Glomerular visceral epithelial cell (primary cell): ENCODE data around the gene FKBP3.
"Not testable (repeated sequence)": the region's sequence is repeated elsewhere in the genome, so short reads cannot be mapped to it uniquely, and the experiment has no call there.

Experiments used
- DNase-seq: peaks from one replicate; pipeline ENCODE4 v3.0.0-alpha.2; 2016; ENCODE audit errors: extremely low spot score

The FKBP3 gene

DNA sequence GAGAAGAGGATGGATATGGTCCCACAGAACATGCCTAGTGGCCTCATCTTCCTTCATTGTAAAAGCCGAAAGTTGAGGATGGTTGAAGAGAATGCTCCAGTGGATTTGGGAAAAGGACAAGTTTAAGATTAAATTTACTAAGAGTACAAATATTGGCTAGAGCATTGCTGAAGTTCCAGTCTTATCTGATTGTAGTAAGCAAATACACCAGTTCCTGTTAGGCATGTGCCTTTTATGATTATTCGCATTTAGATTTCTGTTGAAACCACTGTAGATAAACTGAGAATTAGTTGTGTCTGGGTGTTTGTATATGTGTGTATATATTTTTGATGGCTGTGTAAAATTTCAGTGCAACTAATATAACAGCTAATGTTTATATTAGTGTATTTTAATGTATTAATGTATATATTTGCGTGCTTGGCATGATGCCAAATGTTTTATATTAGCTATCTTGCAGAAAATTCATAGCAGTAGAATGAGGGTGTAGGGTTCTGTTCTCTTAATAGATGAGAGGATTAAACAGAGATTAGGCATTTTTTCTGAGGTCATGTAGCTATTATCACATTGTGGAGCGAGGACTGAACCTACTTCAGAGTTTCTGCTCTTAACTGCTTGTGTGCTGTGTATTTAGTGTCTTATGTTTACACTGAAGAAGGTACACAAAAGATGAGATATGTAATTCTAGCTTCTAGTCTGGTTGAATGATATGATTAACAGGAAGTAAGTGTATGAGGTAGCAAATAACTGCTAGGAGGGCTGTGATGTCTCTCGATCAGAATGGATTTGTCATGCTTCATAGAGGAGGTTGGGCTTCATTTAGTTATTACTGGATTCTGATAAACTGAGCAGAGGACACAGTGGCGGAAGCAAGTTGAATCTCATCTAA, 21.1 kb downstream of the FKBP3 start:
- DNase-seq: no peak

DNA sequence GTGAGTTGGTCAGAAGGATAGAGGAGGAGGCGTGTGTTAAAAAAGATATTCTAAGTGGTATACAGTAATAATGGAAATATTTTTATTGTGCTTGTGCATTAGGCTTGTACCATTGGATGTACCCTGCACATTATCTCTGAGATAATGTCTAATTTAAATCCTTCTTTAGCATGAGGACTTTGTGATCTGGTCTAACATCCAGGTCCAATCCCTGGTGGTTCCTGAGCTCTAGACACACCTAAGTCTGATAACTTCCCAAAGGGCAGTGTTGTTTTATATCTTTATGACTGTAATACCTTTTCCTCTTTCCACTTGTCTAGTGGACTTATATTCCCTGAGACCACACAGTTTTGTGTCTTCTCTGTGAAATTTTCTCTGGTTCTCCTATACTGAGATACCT, 29.7 kb downstream of the FKBP3 start:
- no peak for DNase-seq

DNA sequence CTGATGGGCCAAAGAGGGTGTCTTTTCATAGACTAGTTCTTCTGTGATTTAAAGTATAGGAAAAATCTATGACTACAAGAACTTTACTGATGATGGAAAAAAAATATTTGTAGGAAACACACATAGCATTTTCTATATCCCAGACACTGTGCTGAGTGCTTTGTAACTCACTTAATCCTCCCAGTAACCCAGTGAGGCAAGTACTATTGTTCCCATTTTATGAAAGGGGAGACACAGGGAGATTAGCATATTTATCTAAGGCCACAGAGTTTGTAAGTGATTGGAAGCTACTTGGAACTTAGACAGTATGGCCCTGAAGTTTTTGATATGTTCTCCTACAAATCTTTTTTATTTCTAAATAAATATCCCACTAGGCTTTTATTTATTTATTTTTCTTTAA, 30.5 kb downstream of the FKBP3 start:
- no peak for DNase-seq

DNA sequence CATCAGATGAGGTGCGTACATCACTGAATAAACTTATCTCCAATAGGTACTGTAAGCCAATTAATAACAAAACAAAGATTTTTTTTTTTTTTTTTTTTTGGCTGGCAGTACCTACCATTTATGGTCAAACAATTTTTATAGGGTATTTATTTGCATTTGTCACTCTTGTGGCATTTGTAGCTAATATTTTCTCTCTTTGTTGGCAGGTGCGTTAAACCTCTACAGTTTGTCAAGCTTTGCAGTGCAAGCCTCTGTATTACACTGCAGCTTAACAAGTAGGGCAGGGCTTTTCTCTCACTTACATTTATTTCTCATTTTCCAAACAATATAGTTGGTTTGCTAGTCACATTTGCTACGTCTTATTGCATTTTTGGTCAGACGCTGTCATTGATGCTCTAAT, 38.1 kb downstream of the FKBP3 start:
- DNase-seq: no peak

DNA sequence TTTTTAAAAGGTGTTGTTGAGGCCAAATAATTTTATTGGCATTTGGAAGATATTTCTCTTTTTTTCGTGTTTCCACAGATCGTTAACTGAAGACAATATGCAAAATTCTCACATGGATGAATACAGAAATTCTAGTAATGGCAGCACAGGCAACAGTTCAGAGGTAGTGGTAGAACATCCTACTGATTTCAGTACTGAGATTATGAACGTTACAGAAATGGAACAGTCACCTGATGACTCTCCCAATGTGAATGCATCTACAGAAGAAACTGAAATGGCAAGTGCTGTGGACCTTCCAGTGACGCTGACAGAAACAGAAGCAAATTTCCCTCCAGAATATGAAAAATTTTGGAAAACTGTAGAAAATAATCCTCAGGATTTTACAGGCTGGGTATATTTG, 39.1 kb downstream of the FKBP3 start:
- DNase-seq: no peak

DNA sequence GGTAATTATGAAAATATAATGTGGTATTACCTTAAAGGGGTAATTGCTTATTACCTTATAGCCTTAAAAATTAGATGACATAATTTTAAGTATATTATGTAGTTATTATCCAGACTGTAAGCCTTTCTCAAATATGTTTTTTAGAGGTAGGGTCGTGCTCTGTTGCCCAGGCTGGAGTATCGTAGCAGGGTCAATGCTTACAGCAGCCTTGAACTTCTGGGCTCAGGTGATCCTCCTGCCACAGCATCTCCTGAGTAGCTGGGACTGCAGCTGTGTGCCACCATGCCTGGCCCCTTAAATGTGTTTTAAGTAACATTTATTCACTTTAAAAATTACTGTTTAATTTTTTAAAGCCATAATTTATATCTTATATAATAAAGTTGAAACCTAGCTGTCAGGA, 40.0 kb downstream of the FKBP3 start:
- no peak for DNase-seq

DNA sequence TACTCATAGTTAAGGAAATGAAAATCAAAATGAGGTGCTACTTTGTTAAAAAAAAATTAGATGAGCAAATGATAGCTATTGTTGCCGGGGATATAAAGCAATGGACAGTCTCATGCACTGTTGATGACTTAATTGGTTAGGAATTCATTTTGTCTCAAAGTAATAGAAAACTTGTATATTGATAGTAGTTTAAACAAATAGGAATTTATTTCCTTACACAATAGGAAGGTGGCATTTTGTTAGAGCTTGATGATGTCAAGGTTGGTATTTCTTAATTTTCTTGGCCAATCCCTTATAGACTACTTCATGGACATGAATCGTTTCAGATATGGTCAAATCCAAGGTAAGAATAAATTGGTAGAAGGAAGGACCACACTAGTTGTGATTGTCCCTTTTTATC, 42.6 kb downstream of the FKBP3 start:
- no peak for DNase-seq

DNA sequence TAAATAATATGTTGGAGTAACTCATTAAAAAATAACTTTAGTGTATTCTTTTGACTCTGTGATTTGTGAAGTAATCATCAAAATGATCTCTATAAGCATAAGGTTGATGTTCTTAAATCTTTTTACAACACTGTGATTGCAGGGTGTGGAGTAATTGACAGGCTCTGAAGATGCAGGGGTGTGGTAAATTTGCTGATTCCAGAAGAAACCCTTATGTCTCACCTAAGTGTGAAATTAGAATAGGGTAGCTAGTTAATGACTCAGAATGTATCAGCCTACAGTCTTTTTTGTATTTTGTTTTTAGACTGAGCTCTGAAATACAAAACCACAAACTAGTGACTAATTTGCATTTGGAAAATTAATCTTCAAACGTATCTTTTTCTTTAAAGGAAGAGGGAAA, 44.5 kb downstream of the FKBP3 start:
- DNase-seq: no peak

DNA sequence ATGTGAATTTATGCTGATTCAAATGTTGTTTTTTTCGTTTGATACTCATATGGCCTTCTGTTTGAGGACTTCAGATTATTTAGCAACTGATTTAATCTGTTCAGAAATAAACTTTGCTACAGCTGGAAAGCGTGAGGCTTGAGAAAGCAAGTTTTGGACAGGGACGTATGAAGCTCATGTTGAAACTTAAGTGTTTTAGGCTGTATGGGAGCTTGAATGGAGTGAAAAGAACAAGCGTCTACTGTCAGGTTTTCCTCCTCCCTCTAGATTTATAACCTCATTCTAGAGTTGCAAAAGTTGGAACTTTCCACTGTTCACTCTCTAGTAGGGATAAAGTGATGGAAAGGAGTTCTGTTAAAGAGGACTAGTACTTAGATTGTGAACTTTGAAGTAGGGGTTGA, 49.3 kb downstream of the FKBP3 start:
- peak; percentile 12 for DNase-seq

DNA sequence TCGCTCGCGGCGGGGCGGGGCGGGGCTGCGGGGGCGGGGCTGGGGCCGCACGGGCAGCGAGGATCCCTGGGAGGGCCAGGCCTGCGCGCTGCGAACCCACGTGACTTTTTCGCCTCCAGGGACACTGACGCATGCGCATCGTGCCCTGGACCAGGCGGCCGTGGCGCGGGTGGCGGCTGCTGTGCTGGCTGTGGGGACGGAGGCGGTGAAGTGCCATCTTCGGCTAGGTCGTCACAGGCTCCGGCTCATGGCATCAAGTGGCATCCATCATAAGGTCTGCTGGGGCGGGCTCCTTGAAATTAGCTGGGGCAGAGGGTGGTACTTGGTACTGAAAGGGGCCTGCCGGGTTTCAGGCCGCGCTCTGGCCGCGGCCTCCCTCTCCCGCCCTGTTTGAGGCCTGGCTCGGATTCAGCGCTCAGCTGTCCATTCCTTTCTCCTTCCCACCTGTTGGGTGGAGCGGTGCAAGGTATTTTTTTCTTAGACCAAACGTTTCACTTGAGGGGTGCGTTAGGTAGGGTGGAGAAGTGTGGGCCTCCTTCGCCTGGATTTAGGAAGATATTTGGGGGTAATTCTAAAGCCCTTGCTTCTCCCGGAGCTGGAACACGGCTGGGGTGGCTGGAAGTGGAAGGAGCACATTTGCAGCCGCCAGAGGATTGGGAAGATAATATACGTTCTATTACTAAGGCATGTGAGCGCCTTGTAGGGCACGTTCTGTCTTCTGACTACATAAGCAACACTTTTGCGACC, 50.1 kb downstream of the FKBP3 start, which contains the start of gene PRPF39:
PRPF39 (plus strand) TSS at position 141 of the 747 bp plus-strand sequence. CDS start 11,124 bp downstream, outside the sequence.
- peak; percentile 96 for DNase-seq

DNA sequence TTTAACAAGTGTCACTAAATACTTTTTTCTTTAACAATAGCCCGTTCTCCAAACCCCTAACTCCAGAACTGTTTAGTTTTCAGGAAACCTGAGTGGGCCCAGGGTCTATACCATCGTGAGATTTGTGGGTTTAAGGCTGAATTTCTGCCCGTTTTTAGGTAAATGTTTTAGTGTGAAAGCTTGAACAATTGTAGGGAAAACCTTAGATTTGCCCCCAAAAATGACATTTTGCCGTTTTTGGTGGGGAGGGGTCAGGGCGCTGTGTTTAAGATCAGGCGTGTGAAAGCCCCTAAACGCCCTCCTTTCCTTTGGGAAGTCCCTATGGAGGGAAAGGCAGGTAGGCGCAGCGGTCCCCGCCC, 50.7 kb downstream of the FKBP3 start:
- no peak for DNase-seq

DNA sequence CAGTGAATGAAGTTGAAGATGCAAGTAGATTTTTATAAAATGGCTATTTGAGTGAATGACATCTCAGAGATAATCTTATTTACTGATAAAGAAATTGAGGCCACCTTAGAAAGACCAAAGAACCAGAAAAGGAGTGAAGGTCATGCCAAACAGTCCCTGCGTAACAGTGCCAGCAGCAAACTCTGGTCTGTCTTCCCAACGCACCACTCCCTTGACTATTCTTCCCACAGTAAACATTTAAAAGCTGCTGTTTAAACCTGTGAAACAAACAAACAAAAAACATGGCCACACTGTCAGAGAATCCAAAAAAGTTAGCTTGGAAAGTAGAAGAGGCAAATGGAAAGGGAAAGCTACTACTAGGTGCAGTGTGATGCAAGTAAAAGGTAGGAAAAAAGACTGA, 51.9 kb downstream of the FKBP3 start:
- DNase-seq: no peak

DNA sequence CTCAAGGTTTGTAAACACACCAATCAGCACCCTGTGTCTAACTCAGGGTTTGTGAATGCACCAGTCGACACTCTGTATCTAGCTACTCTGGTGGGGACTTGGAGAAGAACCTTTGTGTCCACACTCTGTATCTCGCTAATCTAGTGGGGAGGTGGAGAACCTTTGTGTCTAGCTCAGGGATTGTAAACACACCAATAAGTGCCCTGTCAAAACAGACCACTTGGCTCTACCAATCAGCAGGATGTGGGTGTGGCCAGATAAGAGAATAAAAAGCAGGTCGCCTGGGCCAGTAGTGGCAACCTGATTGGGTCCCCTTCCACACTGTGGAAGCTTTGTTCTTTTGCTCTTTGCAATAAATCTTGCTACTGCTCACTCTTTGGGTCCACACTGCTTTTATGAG, 53.2 kb downstream of the FKBP3 start:
- not testable (repeated sequence) for DNase-seq

DNA sequence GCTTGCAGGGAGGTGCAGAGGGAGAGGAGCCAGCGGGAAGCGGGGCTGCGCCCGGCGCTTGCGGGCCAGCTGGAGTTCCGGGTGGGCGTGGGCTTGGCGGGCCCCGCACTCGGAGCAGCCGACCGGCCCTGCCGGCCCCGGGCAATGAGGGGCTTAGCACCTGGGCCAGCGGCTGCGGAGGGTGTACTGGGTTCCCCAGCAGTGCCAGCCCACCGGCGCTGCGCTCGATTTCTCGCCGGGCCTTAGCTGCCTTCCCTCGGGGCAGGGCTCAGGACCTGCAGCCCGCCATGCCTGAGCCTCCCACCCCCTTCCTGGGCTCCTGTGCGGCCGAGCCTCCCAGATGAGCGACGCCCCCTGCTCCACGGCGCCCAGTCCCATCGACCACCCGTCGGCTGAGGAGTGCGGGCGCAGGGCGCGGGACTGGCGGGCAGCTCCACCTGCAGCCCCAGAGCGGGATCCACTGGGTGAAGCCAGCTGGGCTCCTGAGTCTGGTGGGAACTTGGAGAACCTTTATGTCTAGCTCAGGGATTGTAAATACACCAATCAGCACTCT, 53.8 kb downstream of the FKBP3 start:
- not testable (repeated sequence) for DNase-seq

DNA sequence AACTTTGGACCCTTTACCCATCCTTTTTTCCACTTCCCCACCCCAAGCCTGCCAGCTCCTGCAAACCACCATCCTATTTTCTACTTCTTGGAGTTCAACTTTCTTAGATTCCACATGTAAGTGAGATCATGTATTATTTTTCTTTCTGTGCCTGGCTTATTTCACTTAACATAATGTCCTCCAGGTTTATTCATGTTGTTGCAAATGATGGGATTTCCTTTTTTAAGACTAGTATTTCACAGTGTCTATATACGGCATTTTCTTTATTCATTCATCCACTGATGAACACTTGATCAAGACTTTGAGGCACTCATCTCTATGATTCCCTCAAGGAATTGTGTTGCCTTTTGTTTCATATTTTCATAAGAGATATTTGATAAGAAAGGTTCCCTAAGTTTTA, 56.0 kb downstream of the FKBP3 start:
- DNase-seq: no peak

DNA sequence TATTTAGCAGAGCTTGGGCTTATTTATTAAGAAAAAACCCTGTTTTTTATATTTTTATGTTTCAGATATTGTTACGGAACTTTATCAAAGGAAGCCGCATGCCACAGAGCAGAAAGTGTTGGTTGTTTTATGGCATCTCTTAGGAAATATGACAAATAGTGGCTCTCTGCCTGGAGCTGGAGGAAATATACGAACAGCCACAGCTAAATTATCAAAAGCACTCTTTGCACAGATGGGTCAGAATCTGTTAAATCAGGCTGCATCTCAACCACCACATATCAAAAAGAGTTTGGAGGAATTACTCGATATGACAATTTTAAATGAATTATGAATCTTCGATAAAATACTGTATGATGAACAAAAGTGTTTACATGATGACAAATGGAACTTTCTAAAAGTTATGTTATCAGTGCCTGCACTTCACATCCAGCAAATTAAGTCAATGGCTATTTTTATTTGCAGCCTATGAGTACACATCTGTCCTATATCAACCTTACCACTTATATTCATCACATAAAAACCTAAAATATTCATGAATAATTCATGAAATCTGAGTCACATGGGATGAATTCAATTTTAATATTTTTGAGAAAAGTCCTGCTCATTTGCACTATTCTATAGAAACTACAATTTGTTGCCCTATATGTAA, 60.9 kb downstream of the FKBP3 start:
- DNase-seq: no peak

DNA sequence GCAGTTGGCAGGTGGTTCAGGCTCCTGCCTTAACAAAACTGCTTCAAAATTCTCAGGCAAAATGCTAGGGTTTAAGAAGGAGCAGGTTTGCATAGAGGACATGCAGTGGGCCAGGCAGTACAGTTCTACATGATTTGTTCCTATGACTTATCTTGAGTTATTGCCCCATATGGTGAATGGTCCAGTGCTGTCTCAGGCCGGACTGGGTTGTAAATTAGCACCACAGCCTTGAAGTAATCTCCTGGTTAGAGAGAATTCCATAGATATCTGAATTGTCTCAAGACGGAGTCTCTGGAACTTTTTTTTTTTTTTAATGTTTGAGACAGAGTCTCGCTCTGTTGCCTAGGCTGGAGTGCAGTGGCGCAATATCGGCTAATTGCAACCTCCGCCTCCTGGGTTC, 62.2 kb downstream of the FKBP3 start:
- DNase-seq: no peak

DNA sequence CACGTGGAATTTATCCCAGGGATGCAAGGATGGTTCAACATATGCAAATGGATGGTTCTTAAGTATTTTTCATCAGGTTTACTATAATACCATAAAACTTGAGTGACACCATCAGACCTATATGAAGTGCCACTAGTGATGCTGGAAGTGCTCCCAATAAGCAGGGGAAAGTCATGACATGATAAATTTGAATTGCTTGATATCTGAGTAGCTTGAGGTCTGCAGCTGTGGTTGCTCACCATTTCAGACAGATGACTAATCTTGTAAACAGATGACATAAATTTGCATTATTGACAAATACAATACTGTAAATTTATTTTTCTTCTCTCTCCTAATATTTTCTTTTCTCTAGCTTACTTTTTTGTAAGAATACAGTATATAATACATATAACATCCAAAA, 64.1 kb downstream of the FKBP3 start:
- no peak for DNase-seq

DNA sequence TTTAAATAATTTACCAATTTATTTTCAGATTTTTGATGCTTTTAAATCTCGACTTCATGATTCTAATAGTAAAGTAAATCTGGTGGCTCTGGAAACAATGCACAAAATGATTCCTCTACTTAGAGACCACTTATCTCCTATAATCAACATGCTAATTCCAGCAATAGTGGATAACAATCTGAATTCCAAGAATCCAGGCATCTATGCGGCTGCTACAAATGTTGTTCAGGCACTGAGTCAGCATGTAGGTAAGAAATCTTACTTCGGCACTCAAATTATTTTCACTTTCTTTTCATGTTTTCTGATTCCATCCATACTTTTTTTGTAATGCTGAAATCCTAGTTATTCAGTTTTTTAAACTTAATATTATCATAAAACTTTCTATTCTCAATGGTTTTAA, 65.9 kb downstream of the FKBP3 start:
- no peak for DNase-seq

DNA sequence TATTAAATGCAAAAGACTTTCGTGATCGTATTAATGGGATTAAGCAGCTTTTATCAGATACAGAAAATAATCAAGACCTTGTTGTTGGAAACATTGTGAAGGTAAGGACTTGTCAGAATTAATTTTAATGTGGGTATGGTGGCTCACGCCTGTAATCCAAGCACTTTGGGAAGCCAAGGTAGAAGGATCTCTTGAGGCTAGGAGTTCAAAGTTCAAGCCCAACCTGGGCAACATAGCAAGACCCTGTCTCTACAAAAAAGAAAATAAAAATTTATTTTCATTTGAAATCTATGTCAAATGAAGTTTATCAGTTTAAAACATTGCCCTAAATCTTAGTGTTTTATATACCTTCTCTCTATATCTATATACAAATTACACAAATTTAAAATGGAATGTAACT, 67.6 kb downstream of the FKBP3 start:
- no peak for DNase-seq

DNA sequence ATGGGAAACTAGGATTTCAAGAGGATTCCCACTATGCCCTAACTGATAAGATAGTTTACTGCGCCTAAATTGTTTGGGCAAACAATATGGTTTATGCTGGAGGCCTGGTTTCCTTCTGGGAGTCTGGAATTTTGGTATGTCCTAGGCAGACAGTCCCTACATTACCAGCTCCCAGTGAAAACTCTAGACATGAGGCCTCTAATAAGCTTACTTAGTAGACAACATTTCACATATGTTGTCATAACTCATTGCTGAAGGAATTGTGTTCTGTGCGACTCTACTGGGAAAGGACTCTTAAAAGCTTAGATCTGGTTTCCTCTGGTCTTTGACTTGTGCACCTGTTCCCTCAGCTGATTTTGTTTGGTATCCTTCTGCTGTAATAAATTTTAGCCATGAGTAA, 68.3 kb downstream of the FKBP3 start:
- no peak for DNase-seq
